Measurements from ENCODE around the gene NYNRIN. TPM values are rescaled to one million over a fixed set of nuclear protein-coding genes. Genes with fewer than 3 reads are reported as not detected.

Gene NYNRIN
- total and polyA plus RNA-seq, 2 donors (not counting 3 experiments of a cell fraction or from before 2014, with no cell fraction given) = 37.2 to 42.8 TPM

GRCh38 chr14:24366721-24367513, 31.9 kb upstream of the NYNRIN start:
- Histone ChIP-seq H3K27me3 (ENCODE audit: control insufficient read depth in 2 of 2, insufficient read depth in 2 of 2, low read length in 2 of 2) (peaks cover 0 to 2% of the 10 kb centered on the region in 2 experiments), H3K79me2 (ENCODE audit: control insufficient read depth, insufficient read depth, low read length) (peaks cover 10% of the 10 kb centered on the region), H3K4me3 (replicated peaks in 1 of 3; ENCODE audit: insufficient read depth in 1 of 3, low read depth in 1 of 3, low read length in 3 of 3) (peak overlapping the region; percentile 24 to 54 (median 31)), H3K36me3 (ENCODE audit: control insufficient read depth in 2 of 2, extremely low read depth in 1 of 2, insufficient read depth in 2 of 2, low read length in 2 of 2) (peaks cover 0 to 2% of the 10 kb centered on the region in 2 experiments), H3K9me1 (replicated peaks; ENCODE audit: control insufficient read depth, extremely low read depth, insufficient read depth, low read length) (no peaks in the 10 kb centered on the region), H4K20me1 (replicated peaks; ENCODE audit: control insufficient read depth, extremely low read depth, insufficient read depth, low read length) (no peaks in the 10 kb centered on the region), H3K4me2 (ENCODE audit: insufficient read depth, low read length) (peak overlapping the region; percentile 84), H3K4me1 (ENCODE audit: control insufficient read depth, extremely low read depth, insufficient read depth, low read length) (peaks cover 27% of the 10 kb centered on the region), H3K9ac (replicated peaks; ENCODE audit: extremely low read depth, insufficient read depth, low read length) (peak overlapping the region; percentile 88), H2AFZ (ENCODE audit: low read depth, low read length) (peak overlapping the region; percentile 76), H3K27ac (ENCODE audit: insufficient read depth, low read depth, low read length) (peak overlapping the region; percentile 90), H3K9me3 (replicated peaks; ENCODE audit: control insufficient read depth, insufficient read depth, low read length) (no peaks in the 10 kb centered on the region)
- FAIRE-seq = no peak
- ChIA-PET POLR2A (interaction anchor here (1.0 to 2.2 kb wide), 6 partner anchors 33 to 70 kb away, joined by 3 to 36 read pairs (median 6); partner anchors contain the start of genes CBLN3 and KHNYN), CTCF (interaction anchor here (0.9 to 2.3 kb wide), 29 partner anchors 9 to 125 kb away, joined by 3 to 254 read pairs (median 10); partner anchors contain the start of genes ADCY4, CBLN3, CIDEB and KHNYN)
- BruUV-seq (replicated peaks) = no TSS peak
- dilution Hi-C loops (cut with MboI; ENCODE audit: extremely low pct_ligation_motif_present, low sequenced_read_pairs) (no loop called here), intact Hi-C loops (cut with micrococcal nuclease) (loop anchor here (1.0 to 5.0 kb wide), 5 partner anchors 25 to 220 kb away; partner anchors contain the start of genes PSME2, RNF31 and TINF2)
- TF ChIP-seq, protein P1, sequence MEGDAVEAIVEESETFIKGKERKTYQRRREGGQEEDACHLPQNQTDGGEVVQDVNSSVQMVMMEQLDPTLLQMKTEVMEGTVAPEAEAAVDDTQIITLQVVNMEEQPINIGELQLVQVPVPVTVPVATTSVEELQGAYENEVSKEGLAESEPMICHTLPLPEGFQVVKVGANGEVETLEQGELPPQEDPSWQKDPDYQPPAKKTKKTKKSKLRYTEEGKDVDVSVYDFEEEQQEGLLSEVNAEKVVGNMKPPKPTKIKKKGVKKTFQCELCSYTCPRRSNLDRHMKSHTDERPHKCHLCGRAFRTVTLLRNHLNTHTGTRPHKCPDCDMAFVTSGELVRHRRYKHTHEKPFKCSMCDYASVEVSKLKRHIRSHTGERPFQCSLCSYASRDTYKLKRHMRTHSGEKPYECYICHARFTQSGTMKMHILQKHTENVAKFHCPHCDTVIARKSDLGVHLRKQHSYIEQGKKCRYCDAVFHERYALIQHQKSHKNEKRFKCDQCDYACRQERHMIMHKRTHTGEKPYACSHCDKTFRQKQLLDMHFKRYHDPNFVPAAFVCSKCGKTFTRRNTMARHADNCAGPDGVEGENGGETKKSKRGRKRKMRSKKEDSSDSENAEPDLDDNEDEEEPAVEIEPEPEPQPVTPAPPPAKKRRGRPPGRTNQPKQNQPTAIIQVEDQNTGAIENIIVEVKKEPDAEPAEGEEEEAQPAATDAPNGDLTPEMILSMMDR (IDR thresholded peaks at IDR 0.05; ENCODE audit: extremely low read depth in 1 of 2, insufficient read depth in 1 of 2, low read depth in 1 of 2, low read length in 2 of 2) = no peak
- TF ChIP-seq EZH2 (IDR thresholded peaks at IDR 0.05; ENCODE audit: borderline replicate concordance, low read depth, low read length, severe bottlenecking) (no peak), FOS (IDR thresholded peaks at IDR 0.05; ENCODE audit: borderline replicate concordance, insufficient read depth, low read length) (no peak), GATA2 (IDR thresholded peaks at IDR 0.05; ENCODE audit: insufficient read depth, insufficient read length, low read depth, low read length) (no peak), MYC (IDR thresholded peaks at IDR 0.05; ENCODE audit: low read depth, low read length) (no peak), POLR2A (IDR thresholded peaks at IDR 0.05; ENCODE audit: low read depth, low read length) (peak; percentile 32), JUN (IDR thresholded peaks at IDR 0.05; ENCODE audit: borderline replicate concordance, insufficient read depth, insufficient read length, low read depth) (no peak)
- TF ChIP-seq, protein P2, sequence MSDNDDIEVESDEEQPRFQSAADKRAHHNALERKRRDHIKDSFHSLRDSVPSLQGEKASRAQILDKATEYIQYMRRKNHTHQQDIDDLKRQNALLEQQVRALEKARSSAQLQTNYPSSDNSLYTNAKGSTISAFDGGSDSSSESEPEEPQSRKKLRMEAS (IDR thresholded peaks at IDR 0.05; ENCODE audit: insufficient read depth, insufficient read length) = no peak
- DNase-seq (ENCODE audit: low read depth, low spot score) = peak; percentile 87

Measured in endothelial cell of umbilical vein (primary cell).